GM19438 (cell line): ENCODE data around the gene PPP3CB.

Experiments
- ATAC-seq: cut with Tn5 transposase; IDR thresholded peaks from one replicate; pipeline ENCODE4 v1.9.1; 2021; ENCODE audit warnings: low read depth; ENCODE audit not compliant: unreplicated experiment

Gene PPP3CB

DNA sequence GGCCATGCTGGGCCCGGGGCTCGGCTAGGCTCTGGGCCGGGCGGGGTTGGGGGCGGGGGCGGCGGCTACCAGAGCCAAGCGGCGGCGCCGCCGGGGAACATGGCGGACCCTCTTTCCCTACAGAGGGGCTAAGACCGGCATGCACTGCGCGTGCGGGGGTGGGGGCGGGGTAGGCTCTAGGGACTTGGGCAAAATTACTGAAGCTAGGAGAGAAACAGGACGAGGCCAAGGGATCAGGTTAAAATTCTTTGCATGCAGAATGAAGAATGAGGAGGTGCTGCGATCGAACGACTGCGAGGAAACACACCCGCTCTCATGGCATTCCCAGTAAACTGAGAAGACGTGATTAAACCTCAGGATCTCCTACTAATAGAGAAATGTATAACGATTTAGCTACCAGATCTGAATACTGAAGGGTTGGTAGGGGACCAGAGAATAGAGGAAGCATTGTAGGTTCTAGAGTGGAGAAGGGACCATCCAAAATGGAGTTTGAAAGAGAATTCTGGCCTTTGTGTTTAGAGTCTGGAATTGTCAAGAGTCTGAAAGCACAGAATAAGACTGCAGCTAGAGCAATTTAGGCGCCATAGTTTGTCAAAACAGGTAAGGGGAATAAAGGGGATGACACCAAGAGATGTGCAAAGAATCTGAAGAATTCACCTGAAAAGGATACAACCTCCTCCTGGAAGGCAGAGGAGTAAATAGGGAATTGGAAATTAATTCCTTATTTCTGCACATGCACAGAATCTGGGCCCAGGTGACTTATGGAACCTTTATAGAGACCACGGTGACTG lies at the start of gene PPP3CB:
Gene PPP3CB (minus strand): TSS at position 141 of the 791 bp plus-strand sequence. CDS start 135 bp downstream, at position 6.
- peak; percentile 58 for ATAC-seq

GRCh38 chr10:73545357-73545756 lies 49.5 kb upstream of the PPP3CB start:
- ATAC-seq, result no peak

- ATAC-seq, result no peak
Observed at GRCh38 chr10:73537709-73538108, 41.9 kb upstream of the PPP3CB start.

GRCh38 chr10:73537288-73537687 lies 41.5 kb upstream of the PPP3CB start:
- ATAC-seq, result no peak

DNA sequence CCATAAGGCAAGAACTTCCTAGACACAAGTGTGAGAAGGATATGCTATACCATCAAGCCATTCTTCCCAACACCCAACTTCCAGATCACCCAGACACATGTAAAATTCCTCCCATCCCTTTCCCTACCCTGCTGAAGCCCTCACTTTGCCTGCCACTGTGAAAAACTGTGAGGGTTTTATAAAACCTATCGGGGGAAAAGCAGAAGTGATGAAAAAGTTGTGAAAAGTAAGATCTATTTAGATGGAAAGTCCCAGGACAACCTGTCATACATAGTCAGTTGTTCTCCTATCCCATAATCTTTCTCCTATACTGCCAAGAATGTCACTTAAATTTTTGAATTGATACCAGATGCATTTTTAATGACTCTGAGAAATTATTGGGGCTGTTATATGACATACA lies 39.0 kb upstream of the PPP3CB start:
- no peak for ATAC-seq

GRCh38 chr10:73529089-73529832 lies 33.4 kb upstream of the PPP3CB start:
- ATAC-seq, result no peak

DNA sequence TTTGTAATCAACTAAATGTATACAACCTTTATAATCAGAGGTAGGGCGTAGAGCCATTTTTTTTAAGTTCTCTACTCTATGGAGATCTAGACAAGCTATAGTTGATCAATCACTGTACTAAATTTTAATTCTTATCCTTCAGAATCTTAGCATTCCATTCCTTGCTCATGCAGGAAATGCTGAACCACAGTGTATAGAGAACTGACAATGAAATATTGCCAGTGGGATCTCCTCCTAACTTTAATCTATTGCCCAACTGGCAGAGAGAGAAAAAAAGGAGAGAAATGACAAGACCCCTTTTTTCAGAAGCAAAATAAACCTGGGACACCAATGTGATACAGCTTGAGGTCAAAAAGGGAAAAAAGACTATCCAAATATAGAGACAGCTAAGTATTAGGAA lies 26.4 kb upstream of the PPP3CB start:
- no peak for ATAC-seq

DNA sequence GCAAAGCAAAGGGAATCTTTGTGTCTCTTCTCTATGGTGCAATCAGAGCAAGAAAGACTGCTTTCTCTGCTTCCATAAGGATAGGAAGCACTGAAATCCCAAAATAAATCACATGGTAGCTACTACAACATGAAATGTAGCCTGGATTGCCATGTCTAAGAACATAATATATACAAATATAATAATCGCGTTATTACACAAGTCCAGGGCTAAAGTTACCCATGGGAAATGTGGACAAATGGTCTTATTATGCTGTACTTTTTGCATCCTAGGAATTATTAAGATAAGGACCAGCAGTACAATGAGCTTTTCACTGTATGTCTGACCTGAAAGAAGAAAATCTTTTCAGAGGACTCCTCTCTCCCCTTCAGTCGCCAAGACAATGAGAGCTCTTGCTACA lies 23.5 kb upstream of the PPP3CB start:
- no peak for ATAC-seq

GRCh38 chr10:73517166-73517888 lies 21.5 kb upstream of the PPP3CB start:
- ATAC-seq, result no peak

GRCh38 chr10:73512207-73512743 lies 16.5 kb upstream of the PPP3CB start:
- no peak for ATAC-seq

GRCh38 chr10:73509695-73510094 lies 13.9 kb upstream of the PPP3CB start:
- ATAC-seq, result no peak

GRCh38 chr10:73506491-73506890 lies 10.7 kb upstream of the PPP3CB start:
- ATAC-seq, result no peak

DNA sequence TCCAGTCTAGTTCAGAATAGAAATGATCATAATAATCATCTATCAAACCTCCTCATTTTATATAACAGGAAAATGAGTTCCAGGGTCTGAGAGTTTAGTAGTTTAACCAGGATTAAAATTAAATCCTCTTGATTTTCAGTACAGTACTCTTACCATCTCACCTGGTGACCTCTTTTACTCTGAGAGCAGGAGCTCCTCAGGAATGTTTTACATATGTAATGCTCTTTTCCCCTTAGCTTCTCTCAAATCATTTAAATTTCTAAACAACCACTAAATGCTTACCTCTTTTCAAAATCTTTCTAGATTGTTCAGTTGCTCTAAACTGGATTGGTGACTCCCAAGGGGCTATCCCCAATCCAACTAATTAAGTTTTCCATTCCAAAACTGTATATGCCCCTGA lies 10.2 kb upstream of the PPP3CB start:
- no peak for ATAC-seq

GRCh38 chr10:73503037-73503436 lies 7.2 kb upstream of the PPP3CB start:
- ATAC-seq, result no peak

DNA sequence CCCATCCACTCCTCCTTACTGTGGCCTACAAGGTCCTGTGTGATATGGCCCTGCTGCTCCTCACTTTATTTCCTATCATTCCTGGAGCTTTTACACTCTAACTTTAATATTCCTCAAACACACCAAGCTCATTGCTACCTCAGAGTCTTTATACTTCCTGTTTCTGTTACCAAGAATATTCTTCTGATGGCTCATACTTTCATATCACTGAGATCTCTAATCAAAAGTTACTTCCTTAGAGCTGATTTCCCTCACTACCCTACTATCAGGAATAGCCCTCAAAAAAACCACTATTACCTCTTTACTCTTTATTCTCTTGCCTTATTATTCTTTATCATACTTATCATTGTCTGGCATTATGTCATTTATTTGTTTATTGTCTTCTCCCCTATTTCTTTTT lies 5.8 kb upstream of the PPP3CB start:
- ATAC-seq, result no peak

- ATAC-seq, result no peak
Observed at GRCh38 chr10:73497623-73498022, 1.8 kb upstream of the PPP3CB start.

DNA sequence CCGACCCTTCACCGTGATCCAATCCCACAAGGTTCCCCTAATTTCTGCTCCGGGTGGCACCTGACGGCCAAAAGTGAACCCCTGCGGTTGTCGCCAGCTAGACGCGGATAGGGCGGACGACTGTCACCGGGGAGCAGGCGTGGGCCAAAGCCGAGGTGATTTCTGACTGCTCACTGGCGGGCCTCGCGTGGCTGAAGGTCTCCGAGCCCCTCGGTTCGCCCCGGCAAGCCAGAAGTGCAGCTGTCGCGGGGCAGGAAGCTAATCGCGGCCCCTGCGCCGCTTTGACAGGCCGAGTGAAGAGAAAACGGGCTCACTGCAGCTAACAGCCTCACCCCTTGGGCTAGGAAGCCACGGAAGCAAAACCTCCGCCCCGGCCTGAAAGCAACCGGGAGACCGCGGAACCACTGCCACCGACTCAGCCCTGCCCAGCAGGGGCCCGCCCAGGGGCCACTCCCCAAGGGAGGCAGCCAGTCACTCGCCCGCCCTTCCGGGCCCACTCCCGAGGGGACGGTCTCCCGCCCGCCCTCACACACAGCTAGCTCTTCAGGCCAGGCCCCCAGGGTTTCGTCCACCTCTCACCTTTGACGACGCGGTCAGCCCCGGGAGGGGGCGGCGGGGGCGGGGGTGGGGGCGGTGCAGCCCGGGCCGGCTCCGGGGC lies 469 bp downstream of the PPP3CB start:
- ATAC-seq, result peak; percentile 85

DNA sequence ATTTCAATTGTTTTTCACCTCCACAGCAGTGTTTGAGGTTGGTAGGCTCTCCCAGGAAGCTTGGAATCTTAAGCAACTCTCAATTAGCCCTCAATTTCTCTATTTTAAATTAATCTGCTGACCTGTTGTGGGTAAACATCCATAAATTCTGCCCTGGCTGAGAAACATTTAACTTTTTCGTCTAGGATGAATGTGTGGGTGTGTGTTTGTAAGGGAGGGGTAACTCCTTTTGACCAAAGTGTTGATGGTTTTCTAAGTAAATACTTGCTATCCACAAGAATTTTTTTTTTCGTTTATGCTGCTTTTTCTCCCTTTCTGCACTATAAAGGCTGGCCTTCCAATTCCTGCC lies 973 bp downstream of the PPP3CB start:
- ATAC-seq, result no peak

GRCh38 chr10:73494213-73494612 lies 1.6 kb downstream of the PPP3CB start:
- no peak for ATAC-seq

DNA sequence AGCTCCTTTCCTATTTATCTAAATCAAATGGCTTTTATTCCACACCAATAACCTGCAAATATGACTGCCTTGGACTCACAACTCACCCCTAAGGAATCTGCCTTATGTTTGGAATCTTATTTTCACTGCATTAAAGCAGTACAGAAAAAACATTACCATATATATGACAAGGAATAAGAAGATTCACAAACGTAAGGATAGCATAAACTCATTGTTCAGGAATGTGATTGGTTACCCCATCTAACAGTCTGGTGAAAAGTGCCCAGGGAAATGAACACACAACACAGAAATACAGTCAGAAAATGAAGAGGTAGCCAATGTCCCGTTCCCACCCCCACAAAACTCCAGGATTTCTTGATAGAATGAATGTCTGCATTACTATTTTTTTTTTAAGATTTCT lies 2.0 kb downstream of the PPP3CB start:
- ATAC-seq, result no peak

- ATAC-seq, result no peak
Observed at GRCh38 chr10:73486601-73487000, 9.2 kb downstream of the PPP3CB start.
